Measurements from ENCODE around the gene MYBPHL.

DNA sequence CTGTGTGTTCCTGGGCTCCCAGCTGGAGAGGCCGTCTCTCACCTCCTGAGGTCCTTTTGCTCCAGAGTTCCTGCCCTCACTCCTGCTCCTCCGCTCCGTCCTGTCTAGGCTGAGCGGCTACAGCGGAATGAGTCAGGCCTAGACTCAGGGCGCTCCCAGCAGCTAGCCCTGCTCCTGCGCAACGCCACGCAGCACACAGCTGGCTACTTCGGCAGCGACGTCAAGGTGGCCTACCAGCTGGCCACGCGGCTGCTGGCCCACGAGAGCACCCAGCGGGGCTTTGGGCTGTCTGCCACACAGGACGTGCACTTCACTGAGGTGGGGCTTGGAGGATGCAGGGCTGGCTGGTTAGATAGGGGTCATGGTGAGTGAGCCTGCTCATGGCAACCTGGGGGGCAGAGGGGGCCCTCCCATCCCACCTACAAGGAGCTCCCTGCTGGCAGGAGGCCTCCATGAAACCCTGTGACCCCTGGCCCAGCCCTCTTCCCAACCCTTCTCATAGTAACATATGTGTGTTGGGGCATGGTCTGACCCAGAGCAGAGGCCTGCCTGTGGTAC, 39.0 kb downstream of the MYBPHL start:
- TF ChIP-seq, protein P1, sequence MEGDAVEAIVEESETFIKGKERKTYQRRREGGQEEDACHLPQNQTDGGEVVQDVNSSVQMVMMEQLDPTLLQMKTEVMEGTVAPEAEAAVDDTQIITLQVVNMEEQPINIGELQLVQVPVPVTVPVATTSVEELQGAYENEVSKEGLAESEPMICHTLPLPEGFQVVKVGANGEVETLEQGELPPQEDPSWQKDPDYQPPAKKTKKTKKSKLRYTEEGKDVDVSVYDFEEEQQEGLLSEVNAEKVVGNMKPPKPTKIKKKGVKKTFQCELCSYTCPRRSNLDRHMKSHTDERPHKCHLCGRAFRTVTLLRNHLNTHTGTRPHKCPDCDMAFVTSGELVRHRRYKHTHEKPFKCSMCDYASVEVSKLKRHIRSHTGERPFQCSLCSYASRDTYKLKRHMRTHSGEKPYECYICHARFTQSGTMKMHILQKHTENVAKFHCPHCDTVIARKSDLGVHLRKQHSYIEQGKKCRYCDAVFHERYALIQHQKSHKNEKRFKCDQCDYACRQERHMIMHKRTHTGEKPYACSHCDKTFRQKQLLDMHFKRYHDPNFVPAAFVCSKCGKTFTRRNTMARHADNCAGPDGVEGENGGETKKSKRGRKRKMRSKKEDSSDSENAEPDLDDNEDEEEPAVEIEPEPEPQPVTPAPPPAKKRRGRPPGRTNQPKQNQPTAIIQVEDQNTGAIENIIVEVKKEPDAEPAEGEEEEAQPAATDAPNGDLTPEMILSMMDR (IDR thresholded peaks at IDR 0.05 in 4 of 5, conservative IDR thresholded peaks at IDR 0.05 in 1 of 5), result no peak
- TF ChIP-seq POLR2A (IDR thresholded peaks at IDR 0.05), result no peak
